Fibroblast of pulmonary artery (primary cell): ENCODE results near the gene ARHGAP6.

Experiments
- DNase-seq: peaks from one replicate; pipeline ENCODE4 v3.0.0-alpha.2; 2010; ENCODE audit warnings: low read depth
- H3K4me3 ChIP-seq: replicated peaks from 2 replicates; pipeline ENCODE4 v1.5.1; 2011; ENCODE audit warnings: low read depth, mild to moderate bottlenecking, control low read depth, low read length, moderate library complexity
- CTCF ChIP-seq: IDR thresholded peaks from 2 replicates; pipeline ENCODE4 v1.5.1; 2011; ENCODE audit warnings: mild to moderate bottlenecking, control low read depth, low read length, inconsistent platforms; ENCODE audit errors: missing control alignments

ARHGAP6 gene

GRCh38 chrX:11434607-11435006 lies 231.1 kb downstream of the ARHGAP6 start:
- TF ChIP-seq CTCF = no peak
- DNase-seq = no peak

GRCh38 chrX:11431786-11432185 lies 233.9 kb downstream of the ARHGAP6 start:
- DNase-seq = no peak
- no peak for TF ChIP-seq CTCF
- no peak overlapping the region for H3K4me3 ChIP-seq

More at GRCh38 chrX:11434607-11435006, 231.1 kb downstream of the ARHGAP6 start:
- no peak overlapping the region for H3K4me3 ChIP-seq

GRCh38 chrX:11430271-11430670 lies 235.4 kb downstream of the ARHGAP6 start:
- H3K4me3 ChIP-seq = no peak overlapping the region
- no peak for DNase-seq
- TF ChIP-seq CTCF = no peak

- no peak for DNase-seq
- TF ChIP-seq CTCF = no peak
Observed at GRCh38 chrX:11429538-11430085, 236.1 kb downstream of the ARHGAP6 start.

GRCh38 chrX:11427453-11428071 lies 238.2 kb downstream of the ARHGAP6 start:
- no peak for DNase-seq
- peak; percentile 25 for TF ChIP-seq CTCF
- peak overlapping the region; percentile 59 for H3K4me3 ChIP-seq

More at GRCh38 chrX:11429538-11430085, 236.1 kb downstream of the ARHGAP6 start:
- H3K4me3 ChIP-seq = no peak overlapping the region

- no peak for DNase-seq
- peak overlapping the region; percentile 59 for H3K4me3 ChIP-seq
Observed at GRCh38 chrX:11426712-11427452, 238.8 kb downstream of the ARHGAP6 start.

More at GRCh38 chrX:11426712-11427452, 238.8 kb downstream of the ARHGAP6 start:
- TF ChIP-seq CTCF = no peak
